AG09319 (cell line): ENCODE results near the gene WFDC13.
"Not testable (repeated sequence)": the region's sequence is repeated elsewhere in the genome, so short reads cannot be mapped to it uniquely, and the experiment has no call there.

Experiments used
- DNase-seq: peaks from one replicate; pipeline ENCODE4 v3.0.0-alpha.2; 2010; ENCODE audit warnings: low read depth; ENCODE audit errors: extremely low read depth
- CTCF ChIP-seq: IDR thresholded peaks from 2 replicates; pipeline ENCODE4 v1.5.1; 2011; ENCODE audit warnings: low read depth, mild to moderate bottlenecking, inconsistent platforms, low read length, moderate library complexity

The WFDC13 gene

DNA sequence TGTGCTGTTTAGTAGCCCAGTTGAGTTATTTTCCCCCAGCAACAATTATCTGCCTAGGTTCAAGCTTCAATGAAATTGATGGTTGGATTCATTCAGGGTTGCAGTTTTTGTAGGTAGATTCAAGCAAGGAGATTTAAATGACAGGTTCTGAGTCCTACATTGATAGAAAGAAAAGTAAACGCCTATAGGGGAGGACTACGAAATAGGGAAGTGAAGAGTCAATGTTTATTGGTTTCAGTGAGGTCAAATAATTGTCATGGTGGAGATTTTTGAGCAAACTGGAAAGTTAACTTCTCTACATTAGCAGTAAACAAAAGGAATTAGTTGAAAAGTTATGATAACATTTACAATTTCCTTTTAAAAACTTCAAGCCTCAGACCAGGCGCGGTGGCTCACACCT lies 734 bp upstream of the WFDC13 start:
- TF ChIP-seq CTCF: no peak
- no peak for DNase-seq

GRCh38 chr20:45704969-45705637 lies 3.3 kb downstream of the WFDC13 start, which contains the start of gene WFDC10B:
Gene WFDC10B (minus strand): TSS chr20:45705019. CDS start chr20:45685992, 19,027 bp downstream.
- DNase-seq: no peak
- no peak for TF ChIP-seq CTCF

GRCh38 chr20:45716141-45716688 lies 14.4 kb downstream of the WFDC13 start:
- not testable (repeated sequence) for DNase-seq

DNA sequence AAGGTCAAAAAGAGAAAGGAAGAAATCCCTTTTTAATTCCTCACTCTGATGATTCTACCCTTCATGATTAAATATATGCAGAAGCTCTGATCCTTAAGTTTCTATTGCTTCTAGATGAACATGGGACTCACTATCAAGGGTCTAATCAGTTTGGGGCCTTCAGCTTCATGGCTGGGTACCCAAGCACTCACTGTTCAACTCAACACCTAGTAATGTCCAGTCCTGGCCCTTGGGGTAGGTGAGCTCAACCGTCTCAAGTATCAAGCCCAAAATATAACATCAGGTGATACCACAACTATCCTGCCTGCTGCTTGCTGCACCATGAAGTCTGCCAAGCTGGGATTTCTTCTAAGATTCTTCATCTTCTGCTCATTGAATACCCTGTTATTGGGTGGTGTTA lies 20.2 kb downstream of the WFDC13 start, which contains the start of gene SPINT4:
TSS of gene SPINT4 (plus strand) at position 301 of the 400 bp plus-strand sequence. CDS start at position 322, 21 bp downstream.
- DNase-seq: no peak
- no peak for TF ChIP-seq CTCF

DNA sequence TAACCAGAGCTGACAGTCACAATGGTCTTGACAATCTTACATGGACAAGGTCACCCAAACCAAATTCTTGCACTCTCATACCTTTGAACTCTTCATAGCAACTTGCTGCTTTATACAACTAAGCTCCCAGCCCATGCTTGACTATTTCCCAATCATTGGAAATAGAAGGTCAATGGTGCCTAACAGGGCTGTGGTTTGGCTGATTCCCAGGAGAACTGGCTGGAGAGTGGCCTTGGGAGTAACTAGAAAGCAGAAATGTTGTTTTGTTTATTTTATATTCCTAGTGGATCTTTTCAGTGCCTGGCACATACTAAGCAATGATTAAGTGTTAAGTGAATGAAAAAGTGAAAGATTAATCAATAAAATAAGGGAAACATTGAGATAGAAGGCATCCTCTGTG lies 23.3 kb downstream of the WFDC13 start:
- DNase-seq: no peak
- TF ChIP-seq CTCF: no peak

DNA sequence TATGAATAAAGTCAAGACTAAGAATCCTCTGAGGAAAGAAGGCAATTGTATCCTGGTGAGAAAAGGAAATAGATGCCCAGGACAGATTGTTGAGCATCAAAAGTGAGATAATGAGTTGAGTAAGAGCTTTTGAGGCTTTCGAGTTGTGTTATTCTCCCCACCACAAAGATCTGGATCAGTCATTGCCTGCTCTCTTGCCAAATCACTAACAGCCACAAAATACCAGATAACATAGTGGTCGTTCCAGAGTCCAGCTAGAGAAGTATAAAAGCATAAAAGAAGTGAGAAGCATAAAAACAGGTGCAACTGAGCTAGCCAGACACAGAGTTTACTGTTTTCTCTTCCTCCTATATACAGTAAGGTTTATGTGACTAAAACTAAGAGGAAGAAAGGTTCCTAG lies 25.2 kb downstream of the WFDC13 start:
- TF ChIP-seq CTCF: no peak
- no peak for DNase-seq

GRCh38 chr20:45732199-45732598 lies 30.4 kb downstream of the WFDC13 start:
- no peak for TF ChIP-seq CTCF
- no peak for DNase-seq

- DNase-seq: no peak
- no peak for TF ChIP-seq CTCF
Measured at GRCh38 chr20:45735552-45735951, 33.7 kb downstream of the WFDC13 start.
